Progenitor cell of endocrine pancreas (in vitro differentiated cells): Measurements from ENCODE around the gene SELENOS. TPM values are rescaled to one million over a fixed set of nuclear protein-coding genes. Genes with fewer than 3 reads are reported as not detected.

ENCODE experiments used
- DNase-seq: peaks from one replicate; pipeline ENCODE4 v3.0.0; 2021; ENCODE audit warnings: low spot score; ENCODE audit not compliant: unreplicated experiment
- H3K27ac Mint-ChIP-seq: 2 replicates; pipeline ENCODE4 v1.8.0; 2021; ENCODE audit warnings: mild to moderate bottlenecking, moderate library complexity, mixed read lengths
- H3K27me3 Mint-ChIP-seq: 2 replicates; pipeline ENCODE4 v1.8.0; 2021; ENCODE audit warnings: mixed read lengths
- H3K36me3 Mint-ChIP-seq: 2 replicates; pipeline ENCODE4 v1.8.0; 2022; ENCODE audit warnings: mixed read lengths; ENCODE audit not compliant: insufficient read depth
- H3K4me1 Mint-ChIP-seq: 2 replicates; pipeline ENCODE4 v1.8.0; 2021; ENCODE audit warnings: low read depth, mixed read lengths
- H3K4me3 Mint-ChIP-seq: 2 replicates; pipeline ENCODE4 v1.8.0; 2021; ENCODE audit warnings: low read depth, mild to moderate bottlenecking, moderate library complexity, mixed read lengths
- H3K9me3 Mint-ChIP-seq: 2 replicates; pipeline ENCODE4 v1.8.0; 2021; ENCODE audit warnings: low read depth, mixed read lengths
- CTCF ChIP-seq: fragments of 200-600 bp; sonication (generic); IDR thresholded peaks from one replicate; pipeline ENCODE4 v1.5.0; 2021; ENCODE audit warnings: antibody characterized with exemption, mild to moderate bottlenecking; ENCODE audit not compliant: unreplicated experiment
- total RNA-seq: library from RNA; stranded (reverse); gene quantifications from 2 replicates; pipeline ENCODE4 v1.2.1, GENCODE V29; 2021

The SELENOS gene
- total RNA-seq, 1 donor from 2014 or later, result 51.9 TPM

GRCh38 chr15:101242999-101243336, 34.3 kb downstream of the SELENOS start:
- H3K4me3 Mint-ChIP-seq, result no peak overlapping the region
- DNase-seq, result no peak
- H3K4me1 Mint-ChIP-seq, result peaks cover 26% of the 10 kb centered on the region
- H3K27me3 Mint-ChIP-seq, result no peaks in the 10 kb centered on the region
- H3K27ac Mint-ChIP-seq, result no peak overlapping the region
- no peaks in the 10 kb centered on the region for H3K36me3 Mint-ChIP-seq
- TF ChIP-seq CTCF, result no peak
- no peaks in the 10 kb centered on the region for H3K9me3 Mint-ChIP-seq

GRCh38 chr15:101242160-101242998, 34.9 kb downstream of the SELENOS start:
- no peak for DNase-seq
- Mint-ChIP-seq H3K36me3 (peaks cover under 1% of the 10 kb centered on the region), H3K4me1 (peaks cover 26% of the 10 kb centered on the region), H3K9me3 (no peaks in the 10 kb centered on the region), H3K27ac (no peak overlapping the region), H3K4me3 (no peak overlapping the region), H3K27me3 (no peaks in the 10 kb centered on the region)
- TF ChIP-seq CTCF, result no peak

GRCh38 chr15:101240358-101240757, 36.9 kb downstream of the SELENOS start:
- DNase-seq, result no peak
- H3K4me3 Mint-ChIP-seq, result no peak overlapping the region
- no peak for TF ChIP-seq CTCF
- no peaks in the 10 kb centered on the region for H3K27me3 Mint-ChIP-seq
- H3K4me1 Mint-ChIP-seq, result peaks cover 20% of the 10 kb centered on the region
- peaks cover 4% of the 10 kb centered on the region for H3K36me3 Mint-ChIP-seq
- H3K9me3 Mint-ChIP-seq, result no peaks in the 10 kb centered on the region
- H3K27ac Mint-ChIP-seq, result no peak overlapping the region

DNA sequence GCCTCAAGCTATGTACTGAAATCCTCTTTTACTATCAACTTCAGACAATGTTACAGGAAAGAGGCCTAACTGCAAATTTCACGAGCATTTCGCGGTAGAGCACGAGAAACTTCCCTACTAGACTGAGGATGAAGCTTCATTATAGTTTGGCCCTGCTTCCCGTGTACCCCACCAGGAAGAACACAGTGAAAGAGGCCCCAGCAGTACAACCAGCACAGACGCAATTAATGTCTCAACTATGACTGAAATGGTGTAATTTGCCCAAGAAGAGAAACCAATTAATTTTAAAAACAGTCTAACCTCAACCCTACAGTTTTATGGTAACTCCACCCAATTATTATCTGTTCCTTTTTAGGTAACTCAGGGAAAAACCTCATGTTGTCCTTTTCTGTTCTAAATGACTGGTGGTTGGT, 37.6 kb downstream of the SELENOS start:
- no peak for DNase-seq
- no peak overlapping the region for H3K27ac Mint-ChIP-seq
- no peaks in the 10 kb centered on the region for H3K9me3 Mint-ChIP-seq
- peaks cover 8% of the 10 kb centered on the region for H3K36me3 Mint-ChIP-seq
- no peak for TF ChIP-seq CTCF
- no peaks in the 10 kb centered on the region for H3K27me3 Mint-ChIP-seq
- peaks cover 16% of the 10 kb centered on the region for H3K4me1 Mint-ChIP-seq
- no peak overlapping the region for H3K4me3 Mint-ChIP-seq

DNA sequence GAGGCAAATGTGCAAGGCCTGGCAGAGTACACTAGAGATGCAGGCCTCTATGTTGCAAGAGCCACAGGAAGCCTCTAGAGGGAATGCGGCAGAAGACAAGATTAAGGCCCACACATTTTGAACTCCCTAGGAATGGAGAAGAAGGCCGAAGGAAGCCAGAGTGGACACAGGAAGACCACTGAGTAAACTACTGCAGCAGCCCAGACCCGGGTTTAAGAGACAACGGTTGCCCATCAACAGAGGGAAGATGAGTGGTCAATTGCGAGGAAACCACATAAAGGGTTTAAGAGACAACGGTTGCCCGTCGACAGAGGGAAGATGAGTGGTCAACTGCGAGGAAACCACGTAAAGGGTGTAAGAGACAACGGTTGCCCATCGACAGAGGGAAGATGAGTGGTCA, 40.0 kb downstream of the SELENOS start:
- no peaks in the 10 kb centered on the region for H3K27me3 Mint-ChIP-seq
- no peaks in the 10 kb centered on the region for H3K9me3 Mint-ChIP-seq
- no peak for TF ChIP-seq CTCF
- no peak overlapping the region for H3K4me3 Mint-ChIP-seq
- peaks cover 18% of the 10 kb centered on the region for H3K36me3 Mint-ChIP-seq
- no peak overlapping the region for H3K27ac Mint-ChIP-seq
- no peak for DNase-seq
- H3K4me1 Mint-ChIP-seq, result peaks cover 7% of the 10 kb centered on the region
